ENCODE results near the gene SEC61B.

Gene SEC61B

DNA sequence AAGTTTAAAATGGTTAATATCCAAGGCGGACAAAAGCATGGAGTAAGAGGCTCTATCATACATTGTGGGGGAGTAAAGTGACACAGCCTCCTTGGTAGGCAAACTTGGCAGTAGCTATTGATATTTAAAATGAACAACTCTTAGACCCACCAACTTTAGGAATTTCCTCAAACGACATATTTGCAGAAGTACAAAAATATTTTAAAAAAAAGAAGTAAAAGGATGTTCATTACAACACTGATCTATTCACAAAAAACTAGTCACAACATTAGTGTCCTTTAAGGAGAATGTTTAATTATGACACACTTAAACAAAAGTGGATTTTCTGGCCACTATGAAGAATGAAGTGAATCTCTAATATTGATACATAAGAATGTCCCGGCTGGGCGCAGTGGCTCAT is 2.1 kb upstream of the SEC61B start:
- Histone ChIP-seq H3K4me1 (ENCODE audit: low read length) (peaks cover 23% of the 10 kb centered on the region), H3K9me3 (ENCODE audit: insufficient read depth, low read length) (no peaks in the 10 kb centered on the region), H3K27me3 (ENCODE audit: low read depth, low read length) (no peaks in the 10 kb centered on the region), H4K20me1 (ENCODE audit: insufficient read depth, low read length) (peaks cover 66% of the 10 kb centered on the region), H3K4me3 (ENCODE audit: low read length) (peak overlapping the region; percentile 92), H3K79me2 (ENCODE audit: low read length) (peaks cover 100% of the 10 kb centered on the region), H3K4me2 (ENCODE audit: low read length) (peak overlapping the region; percentile 99), H2AFZ (ENCODE audit: low read depth, low read length) (no peak overlapping the region), H3K9ac (ENCODE audit: low read length) (peak overlapping the region; percentile 92), H3K36me3 (replicated peaks; ENCODE audit: low read depth, low read length) (peaks cover 70% of the 10 kb centered on the region), H3K27ac (ENCODE audit: low read length) (no peak overlapping the region)
- TF ChIP-seq EZH2phosphoT487 (IDR thresholded peaks at IDR 0.05; ENCODE audit: low read depth), result no peak
- TF ChIP-seq, protein P1, sequence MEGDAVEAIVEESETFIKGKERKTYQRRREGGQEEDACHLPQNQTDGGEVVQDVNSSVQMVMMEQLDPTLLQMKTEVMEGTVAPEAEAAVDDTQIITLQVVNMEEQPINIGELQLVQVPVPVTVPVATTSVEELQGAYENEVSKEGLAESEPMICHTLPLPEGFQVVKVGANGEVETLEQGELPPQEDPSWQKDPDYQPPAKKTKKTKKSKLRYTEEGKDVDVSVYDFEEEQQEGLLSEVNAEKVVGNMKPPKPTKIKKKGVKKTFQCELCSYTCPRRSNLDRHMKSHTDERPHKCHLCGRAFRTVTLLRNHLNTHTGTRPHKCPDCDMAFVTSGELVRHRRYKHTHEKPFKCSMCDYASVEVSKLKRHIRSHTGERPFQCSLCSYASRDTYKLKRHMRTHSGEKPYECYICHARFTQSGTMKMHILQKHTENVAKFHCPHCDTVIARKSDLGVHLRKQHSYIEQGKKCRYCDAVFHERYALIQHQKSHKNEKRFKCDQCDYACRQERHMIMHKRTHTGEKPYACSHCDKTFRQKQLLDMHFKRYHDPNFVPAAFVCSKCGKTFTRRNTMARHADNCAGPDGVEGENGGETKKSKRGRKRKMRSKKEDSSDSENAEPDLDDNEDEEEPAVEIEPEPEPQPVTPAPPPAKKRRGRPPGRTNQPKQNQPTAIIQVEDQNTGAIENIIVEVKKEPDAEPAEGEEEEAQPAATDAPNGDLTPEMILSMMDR (IDR thresholded peaks at IDR 0.05; ENCODE audit: low read depth, low read length), result no peak

DNA sequence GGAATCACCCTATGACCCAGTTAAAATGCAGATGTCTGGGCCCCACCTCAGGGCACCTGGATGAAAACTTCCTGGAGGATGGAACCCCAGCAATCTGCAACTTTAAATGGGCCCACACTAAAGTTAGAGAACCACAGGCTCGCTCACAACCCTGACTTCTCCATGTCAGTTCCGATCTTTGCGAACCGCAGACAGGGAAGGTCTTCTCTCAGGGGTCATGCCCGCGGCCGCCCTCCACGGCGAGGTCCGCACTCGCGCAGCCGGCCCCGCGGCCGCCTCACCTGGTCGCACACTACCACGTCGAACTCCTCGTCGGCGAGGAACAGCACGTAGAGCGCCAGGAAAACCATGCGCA is 839 bp upstream of the SEC61B start:
- Histone ChIP-seq H3K27me3 (ENCODE audit: low read depth, low read length) (no peaks in the 10 kb centered on the region), H3K4me3 (ENCODE audit: low read length) (peak overlapping the region; percentile 92), H4K20me1 (ENCODE audit: insufficient read depth, low read length) (peaks cover 60% of the 10 kb centered on the region), H3K27ac (ENCODE audit: low read length) (peak overlapping the region; percentile 89), H2AFZ (ENCODE audit: low read depth, low read length) (no peak overlapping the region), H3K79me2 (ENCODE audit: low read length) (peaks cover 100% of the 10 kb centered on the region), H3K36me3 (replicated peaks; ENCODE audit: low read depth, low read length) (peaks cover 70% of the 10 kb centered on the region), H3K4me2 (ENCODE audit: low read length) (peak overlapping the region; percentile 99), H3K9me3 (ENCODE audit: insufficient read depth, low read length) (no peaks in the 10 kb centered on the region), H3K9ac (ENCODE audit: low read length) (peak overlapping the region; percentile 92), H3K4me1 (ENCODE audit: low read length) (peaks cover 35% of the 10 kb centered on the region)
- TF ChIP-seq EZH2phosphoT487 (IDR thresholded peaks at IDR 0.05; ENCODE audit: low read depth), result no peak
- TF ChIP-seq, protein P1 (IDR thresholded peaks at IDR 0.05; ENCODE audit: low read depth, low read length), result no peak

DNA sequence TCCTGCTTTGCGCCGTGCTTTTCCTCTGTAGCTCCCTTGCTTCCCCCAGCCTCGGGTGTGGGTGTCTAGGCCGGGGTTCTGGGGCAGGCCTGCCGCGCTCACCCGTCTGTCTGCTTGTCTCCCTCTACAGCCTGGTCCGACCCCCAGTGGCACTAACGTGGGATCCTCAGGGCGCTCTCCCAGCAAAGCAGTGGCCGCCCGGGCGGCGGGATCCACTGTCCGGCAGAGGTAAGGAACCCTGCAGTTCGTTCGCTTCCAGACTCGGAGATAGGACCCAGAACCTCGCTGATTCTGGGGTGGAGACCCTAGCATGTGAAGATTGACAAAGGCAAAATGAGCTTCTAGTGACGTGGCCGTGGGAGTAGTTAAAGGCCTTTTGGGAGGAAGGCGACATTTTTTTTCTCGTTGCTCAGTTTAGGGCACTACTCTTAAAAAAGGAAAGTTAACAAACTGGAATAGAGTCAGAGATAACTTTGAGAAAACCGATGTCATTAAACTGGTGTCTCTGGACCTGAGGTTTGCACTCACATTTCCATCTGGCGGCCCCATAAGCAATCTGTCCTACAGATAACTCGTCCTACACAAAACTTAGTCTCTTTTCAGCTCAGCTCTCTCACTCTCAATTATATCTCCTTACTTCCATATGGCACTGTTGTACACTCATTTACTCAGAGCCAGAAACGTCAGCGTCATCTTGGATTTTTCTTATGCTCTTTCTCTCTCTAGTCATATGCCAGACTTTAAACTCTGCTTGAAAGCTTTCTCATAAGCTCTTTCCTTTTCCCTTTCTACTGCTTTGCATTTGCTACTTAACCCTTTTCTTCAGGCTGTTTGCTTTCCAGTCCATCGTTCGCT is 561 bp downstream of the SEC61B start:
- H3K79me2 ChIP-seq (ENCODE audit: low read length), result peaks cover 100% of the 10 kb centered on the region
- H3K27ac ChIP-seq (ENCODE audit: low read length), result peak overlapping the region; percentile 89
- H2AFZ ChIP-seq (ENCODE audit: low read depth, low read length), result no peak overlapping the region
- peaks cover 44% of the 10 kb centered on the region for H3K4me1 ChIP-seq (ENCODE audit: low read length)
- no peaks in the 10 kb centered on the region for H3K9me3 ChIP-seq (ENCODE audit: insufficient read depth, low read length)
- peak overlapping the region; percentile 99 for H3K4me2 ChIP-seq (ENCODE audit: low read length)
- H3K4me3 ChIP-seq (ENCODE audit: low read length), result peak overlapping the region; percentile 92
- H4K20me1 ChIP-seq (ENCODE audit: insufficient read depth, low read length), result peaks cover 55% of the 10 kb centered on the region
- TF ChIP-seq EZH2phosphoT487 (IDR thresholded peaks at IDR 0.05; ENCODE audit: low read depth), result no peak
- TF ChIP-seq, protein P1 (IDR thresholded peaks at IDR 0.05; ENCODE audit: low read depth, low read length), result 0 out of 2 replicates have a peak, but pooled peaks have one; percentile 3
- H3K36me3 ChIP-seq (replicated peaks; ENCODE audit: low read depth, low read length), result peaks cover 67% of the 10 kb centered on the region
- H3K27me3 ChIP-seq (ENCODE audit: low read depth, low read length), result no peaks in the 10 kb centered on the region
- H3K9ac ChIP-seq (ENCODE audit: low read length), result peak overlapping the region; percentile 92

DNA sequence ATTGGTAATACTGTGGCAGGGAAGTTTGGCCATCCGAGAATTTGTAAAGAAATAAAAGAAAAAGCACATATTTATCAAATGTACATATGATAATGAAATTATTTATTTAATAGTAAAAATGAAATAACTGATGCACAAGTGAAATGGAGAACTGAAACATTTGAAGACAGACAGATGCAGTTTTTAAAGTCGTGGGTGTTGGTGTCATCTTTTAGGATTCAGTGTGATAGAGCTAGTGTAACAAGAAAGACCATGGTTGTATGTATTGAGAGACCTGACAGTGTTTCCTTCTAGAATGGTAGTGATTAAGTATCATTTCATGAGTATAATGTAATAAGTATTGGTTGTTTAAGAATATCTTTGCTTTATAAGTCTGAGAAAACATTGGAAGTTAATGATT is 2.4 kb downstream of the SEC61B start:
- H3K27ac ChIP-seq (ENCODE audit: low read length), result peak overlapping the region; percentile 89
- peaks cover 40% of the 10 kb centered on the region for H4K20me1 ChIP-seq (ENCODE audit: insufficient read depth, low read length)
- peaks cover 99% of the 10 kb centered on the region for H3K79me2 ChIP-seq (ENCODE audit: low read length)
- H3K36me3 ChIP-seq (replicated peaks; ENCODE audit: low read depth, low read length), result peaks cover 67% of the 10 kb centered on the region
- no peaks in the 10 kb centered on the region for H3K27me3 ChIP-seq (ENCODE audit: low read depth, low read length)
- peak overlapping the region; percentile 92 for H3K9ac ChIP-seq (ENCODE audit: low read length)
- peak overlapping the region; percentile 92 for H3K4me3 ChIP-seq (ENCODE audit: low read length)
- no peak overlapping the region for H2AFZ ChIP-seq (ENCODE audit: low read depth, low read length)
- H3K4me1 ChIP-seq (ENCODE audit: low read length), result peaks cover 52% of the 10 kb centered on the region
- H3K4me2 ChIP-seq (ENCODE audit: low read length), result peak overlapping the region; percentile 99
- TF ChIP-seq EZH2phosphoT487 (IDR thresholded peaks at IDR 0.05; ENCODE audit: low read depth), result no peak
- TF ChIP-seq, protein P1 (IDR thresholded peaks at IDR 0.05; ENCODE audit: low read depth, low read length), result no peak
- no peaks in the 10 kb centered on the region for H3K9me3 ChIP-seq (ENCODE audit: insufficient read depth, low read length)

Data from OCI-LY3 (cell line).